ENCODE measurements around the gene VTI1A. TPM values are rescaled to one million over a fixed set of nuclear protein-coding genes. Genes with fewer than 3 reads are reported as not detected.
A peak's percentile ranks its signal among the peaks of the same experiment; 100 is the strongest.

Gene VTI1A
- polyA plus RNA-seq, 1 of the 3 experiments (the other 2 are of a cell fraction), result 8.3 TPM

DNA sequence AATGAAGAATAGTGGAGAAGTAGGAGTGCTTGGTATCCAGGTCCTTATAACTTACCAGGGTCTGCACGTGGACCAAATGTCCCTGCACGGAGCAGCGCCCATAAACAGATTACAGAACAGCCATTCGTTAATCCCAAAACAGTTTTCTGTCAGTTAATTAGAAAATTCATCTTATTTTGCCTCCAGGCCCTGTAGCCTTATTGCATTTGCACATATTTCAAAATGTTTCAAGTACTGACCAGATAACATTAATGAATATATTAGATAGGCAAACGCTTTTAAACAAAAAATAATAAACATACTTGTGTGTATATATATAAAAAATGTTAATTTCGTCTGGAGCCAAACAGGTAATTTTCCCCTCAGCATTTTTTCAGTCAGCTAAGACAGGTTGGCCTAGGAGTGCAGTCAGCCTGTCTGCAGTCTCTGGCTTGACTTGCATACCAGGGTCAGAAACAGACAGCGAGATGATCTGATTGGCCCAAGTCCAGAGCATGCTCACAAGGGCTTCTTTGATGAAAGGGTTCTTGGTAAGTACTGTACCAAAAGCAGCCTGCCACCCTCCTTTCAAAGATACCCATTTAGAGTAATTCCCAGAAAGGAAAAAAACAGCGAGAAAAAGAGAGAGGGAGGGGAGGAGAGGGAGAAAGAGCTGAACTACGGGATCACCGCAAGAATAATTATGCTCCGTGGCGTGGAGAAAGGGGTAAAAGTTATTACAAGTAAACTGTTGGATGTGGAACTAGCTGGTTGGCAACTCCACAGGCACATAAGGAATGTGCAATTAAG is 308.6 kb downstream of the VTI1A start:
- ChIA-PET POLR2A (interaction anchor here (0.6 kb wide), 1 partner anchor 255 kb away, joined by 6 read pairs; no protein-coding TSS in a partner anchor), CTCF (interaction anchor here (0.6 to 2.6 kb wide), 3 partner anchors 371 to 630 kb away, joined by 3 to 8 read pairs (median 4); no protein-coding TSS in a partner anchor)
- Histone ChIP-seq H3K4me1 (ENCODE audit: control insufficient read depth in 1 of 2, insufficient read depth in 2 of 2, low read depth in 1 of 2, low read length in 1 of 2) (peaks cover 8 to 31% of the 10 kb centered on the region in 2 experiments; a peak in 3 of 4 replicates), H3K9ac (no peak overlapping the region), H3K4me2 (peak overlapping the region; percentile 13; the same call in 1 of the 2 replicates), H3K36me3 (replicated peaks in 1 of 2; ENCODE audit: control insufficient read depth in 1 of 2, insufficient read depth in 2 of 2, low read length in 1 of 2) (no peaks in the 10 kb centered on the region), H3K79me2 (ENCODE audit: insufficient read depth) (no peaks in the 10 kb centered on the region), H4K20me1 (ENCODE audit: insufficient read depth) (no peaks in the 10 kb centered on the region), H3K4me3 (ENCODE audit: low read depth in 2 of 2, low read length in 1 of 2) (no peak overlapping the region), H3K9me3 (no peaks in the 10 kb centered on the region), H3K27me3 (ENCODE audit: insufficient read depth) (no peaks in the 10 kb centered on the region), H3K9me2 (no peaks in the 10 kb centered on the region), H3K27ac (ENCODE audit: low read depth in 2 of 2, low read length in 1 of 2) (peak overlapping the region in 1 of 2 experiments; percentile 12; a peak in 1 of 4 replicates), H3F3A (replicated peaks; ENCODE audit: insufficient read depth) (no peaks in the 10 kb centered on the region), H2AFZ (ENCODE audit: low read depth) (no peak overlapping the region)
- WGBS (ENCODE audit: low lambda C conversion rate), result 40% methylated on average over 12 of the region's 12 CpGs
- DNase-seq, result peak; percentile 69
- TF ChIP-seq IRF3 (IDR thresholded peaks at IDR 0.05; ENCODE audit: low read depth, low read length) (no peak), PBX3 (IDR thresholded peaks at IDR 0.05) (peak; percentile 27; the same call in 1 of the 2 replicates), EP300 (IDR thresholded peaks at IDR 0.05; ENCODE audit: borderline replicate concordance in 1 of 2, low read depth in 1 of 2, low read length in 1 of 2) (peak in 1 of 2 experiments; percentile 58; a peak in 2 of 4 replicates), SMC3 (IDR thresholded peaks at IDR 0.05; ENCODE audit: low read depth, low read length) (0 out of 2 replicates have a peak, but pooled peaks have one; percentile 12), MXI1 (IDR thresholded peaks at IDR 0.05; ENCODE audit: low read depth, low read length) (peak; percentile 79), NRF1 (IDR thresholded peaks at IDR 0.05; ENCODE audit: low read depth, low read length) (peak; percentile 40; the same call in 1 of the 2 replicates), RAD21 (IDR thresholded peaks at IDR 0.05; ENCODE audit: low read length) (peak; percentile 12; the same call in 1 of the 2 replicates), SIN3A (IDR thresholded peaks at IDR 0.05; ENCODE audit: borderline replicate concordance, low read depth, low read length) (no peak), NFIC (IDR thresholded peaks at IDR 0.05; ENCODE audit: borderline replicate concordance) (peak; percentile 82), RCOR1 (IDR thresholded peaks at IDR 0.05; ENCODE audit: low read length) (peak; percentile 63; the same call in 1 of the 2 replicates), JUND (IDR thresholded peaks at IDR 0.05) (no peak), TCF12 (IDR thresholded peaks at IDR 0.05) (no peak; the same call in none of the 2 replicates), GATA2 (CRISPR knock-in tag; IDR thresholded peaks at IDR 0.05) (peak; percentile 79), FOSL2 (IDR thresholded peaks at IDR 0.05; ENCODE audit: borderline replicate concordance, low read depth) (no peak), REST (IDR thresholded peaks at IDR 0.05; ENCODE audit: low read depth, low read length) (no peak)
